Activated gamma-delta T cell (primary cell): Measurements from ENCODE around the gene SRPRB.

Source experiments
- DNase-seq: peaks from one replicate; lab custom pipeline; 2025; lab: John Stamatoyannopoulos, UW

The SRPRB gene

GRCh38 chr3:133840767-133841166, 35.2 kb downstream of the SRPRB start:
- DNase-seq = no peak

GRCh38 chr3:133841196-133841595, 35.6 kb downstream of the SRPRB start:
- DNase-seq = no peak

- no peak for DNase-seq
Observed at GRCh38 chr3:133842158-133842557, 36.5 kb downstream of the SRPRB start.

DNA sequence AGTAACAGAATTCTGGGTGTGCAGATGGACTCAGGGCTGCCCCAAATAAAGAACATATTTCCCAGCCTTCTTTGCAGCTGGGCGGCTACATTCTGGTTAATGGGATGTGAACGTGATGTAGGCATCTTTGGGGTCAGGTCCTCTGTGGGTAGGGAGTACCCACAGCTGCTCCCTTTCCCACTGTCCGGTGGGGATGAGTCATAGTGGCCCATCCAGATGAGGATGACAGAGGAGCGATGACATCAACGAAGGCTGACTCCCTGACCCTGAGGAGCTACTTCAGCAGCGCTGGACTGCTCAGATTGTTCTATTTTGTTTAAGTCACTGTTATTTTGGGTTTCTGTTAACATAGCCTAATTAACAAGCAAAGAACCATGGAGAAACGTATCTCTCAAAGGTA, 38.0 kb downstream of the SRPRB start:
- no peak for DNase-seq

GRCh38 chr3:133845127-133845526, 39.5 kb downstream of the SRPRB start:
- no peak for DNase-seq

DNA sequence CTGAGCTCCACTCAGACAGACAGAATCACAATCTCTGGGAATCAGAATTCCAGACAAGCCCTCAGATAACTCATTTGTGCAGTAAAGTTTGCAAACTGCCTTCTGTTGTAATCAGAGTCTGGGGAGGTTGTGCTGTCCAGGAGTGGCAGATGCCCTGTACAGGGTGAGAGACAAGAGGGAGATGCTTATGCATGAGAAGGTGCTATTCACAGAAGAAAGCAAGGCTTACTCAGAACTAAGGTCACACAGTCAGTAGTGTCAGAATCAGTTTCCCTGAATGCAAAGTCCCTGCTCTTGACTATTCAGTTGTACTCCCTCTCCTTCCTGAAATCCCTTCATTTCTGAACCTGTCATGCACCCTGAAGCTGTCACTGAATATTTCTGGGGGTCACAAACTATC, 43.7 kb downstream of the SRPRB start:
- DNase-seq = no peak

DNA sequence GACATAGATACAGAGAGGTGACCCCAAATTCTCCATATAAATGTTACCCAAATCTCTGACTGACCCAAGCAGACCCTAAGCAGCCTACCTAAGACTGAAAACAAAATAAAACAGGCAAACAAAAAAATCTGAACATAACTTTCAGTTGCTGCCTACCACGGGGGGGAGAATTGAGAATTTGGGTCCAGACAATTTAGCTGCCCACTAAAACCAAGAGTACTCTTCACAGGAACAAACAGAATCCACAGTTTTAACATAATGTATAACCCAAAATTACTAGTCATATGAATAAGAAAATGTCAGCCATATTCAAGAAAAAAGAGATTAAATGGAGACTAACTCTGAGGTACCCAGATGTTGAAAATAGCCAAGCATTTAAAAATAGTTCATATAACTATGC, 44.4 kb downstream of the SRPRB start:
- no peak for DNase-seq

DNA sequence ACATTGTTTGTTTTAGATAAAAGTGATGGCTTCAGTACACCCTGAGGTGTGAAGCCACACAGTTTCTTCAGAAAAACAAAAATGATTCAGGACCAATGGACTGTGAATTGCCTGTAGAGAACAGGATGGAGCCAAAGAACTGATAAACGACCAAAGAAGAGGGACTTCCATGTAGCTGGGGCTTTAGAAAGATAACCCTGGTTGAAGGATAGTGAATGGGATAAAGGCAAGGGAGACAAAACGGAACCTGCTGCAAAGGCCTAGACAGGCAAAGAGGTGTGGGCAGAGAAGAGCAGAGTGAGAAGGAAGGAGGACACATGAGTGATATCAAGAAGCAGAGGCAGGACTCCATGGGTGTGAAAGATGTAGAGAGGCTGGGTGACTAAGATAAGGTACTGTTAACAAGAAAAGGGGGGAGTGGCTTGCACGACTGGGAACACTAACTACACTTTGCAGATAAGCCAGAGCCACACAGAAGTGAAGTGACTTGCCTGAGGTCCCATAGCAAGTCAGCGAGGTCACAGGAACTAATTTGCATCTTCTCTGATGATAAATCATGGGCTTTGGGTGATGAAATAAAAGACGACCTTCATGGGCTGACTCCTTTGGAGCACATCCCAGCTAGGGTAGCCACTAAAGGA, 45.8 kb downstream of the SRPRB start:
- no peak for DNase-seq

GRCh38 chr3:133851931-133852330, 46.3 kb downstream of the SRPRB start:
- DNase-seq = no peak

GRCh38 chr3:133853063-133853924, 47.7 kb downstream of the SRPRB start:
- no peak for DNase-seq

- DNase-seq = no peak
Observed at GRCh38 chr3:133853925-133854227, 48.3 kb downstream of the SRPRB start.

GRCh38 chr3:133854264-133855001, 48.8 kb downstream of the SRPRB start:
- DNase-seq = no peak

- DNase-seq = no peak
Observed at GRCh38 chr3:133855002-133855370, 49.4 kb downstream of the SRPRB start.

- no peak for DNase-seq
Observed at GRCh38 chr3:133855772-133856171, 50.2 kb downstream of the SRPRB start.

GRCh38 chr3:133856316-133856715, 50.7 kb downstream of the SRPRB start:
- no peak for DNase-seq

DNA sequence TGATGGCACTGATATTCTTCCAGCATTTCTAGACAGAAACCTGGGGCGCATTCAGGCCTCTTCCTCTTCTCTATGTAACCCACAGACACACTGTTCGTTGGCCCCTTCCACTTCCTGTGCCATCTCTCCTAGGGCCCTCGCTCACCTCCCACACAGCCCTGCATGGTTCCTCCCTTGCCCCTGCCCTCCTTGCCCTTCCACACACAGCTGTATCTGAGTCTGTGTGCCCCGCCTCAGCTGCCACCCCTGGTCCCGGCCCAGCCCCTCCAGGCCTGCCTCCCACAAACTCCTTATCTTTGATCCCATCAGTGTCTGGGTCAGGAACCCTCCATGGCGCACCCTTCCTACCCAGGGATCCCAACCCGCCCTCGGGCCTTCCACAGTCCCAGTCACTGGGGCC, 52.2 kb downstream of the SRPRB start:
- DNase-seq = no peak

DNA sequence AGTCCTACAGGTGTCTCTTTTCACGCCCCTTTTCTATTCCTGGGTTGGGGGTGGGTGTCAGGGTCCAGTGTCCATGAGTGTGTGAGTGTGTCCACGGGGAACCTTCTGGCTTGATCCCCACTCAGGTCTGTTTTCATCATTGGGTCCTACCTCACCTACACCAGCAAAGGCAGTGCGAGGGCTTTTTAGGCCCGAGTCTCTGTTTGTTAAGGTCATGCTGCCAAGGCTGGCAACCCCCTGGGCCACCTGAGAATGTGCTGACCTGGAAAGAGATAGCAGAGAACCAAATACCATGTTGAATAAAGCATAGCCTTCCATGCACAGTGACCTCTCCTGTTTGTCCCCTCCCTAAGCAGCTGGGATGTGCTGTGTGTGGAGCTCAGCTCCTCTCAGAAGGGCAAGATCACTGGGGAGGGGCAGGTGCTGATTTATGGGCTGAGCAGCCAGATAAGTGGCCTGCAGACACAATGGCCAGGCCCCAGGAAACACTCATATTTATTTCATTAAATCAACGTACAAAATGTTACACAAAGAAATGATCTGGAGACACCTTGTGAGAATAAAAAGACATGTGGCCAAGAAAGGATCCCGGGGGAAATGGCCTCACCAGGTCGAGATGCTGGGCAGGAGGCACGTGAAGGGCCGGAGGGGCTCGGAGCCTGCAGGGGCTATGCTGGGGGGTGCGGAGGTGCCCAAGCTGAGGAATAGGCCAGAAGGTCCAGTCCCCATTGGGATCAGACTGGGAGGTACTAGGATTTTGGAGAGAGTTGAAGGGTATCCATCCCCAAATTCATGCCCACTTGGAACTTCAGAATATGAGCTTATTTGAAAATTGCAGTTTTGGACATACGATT, 54.0 kb downstream of the SRPRB start:
- no peak for DNase-seq

DNA sequence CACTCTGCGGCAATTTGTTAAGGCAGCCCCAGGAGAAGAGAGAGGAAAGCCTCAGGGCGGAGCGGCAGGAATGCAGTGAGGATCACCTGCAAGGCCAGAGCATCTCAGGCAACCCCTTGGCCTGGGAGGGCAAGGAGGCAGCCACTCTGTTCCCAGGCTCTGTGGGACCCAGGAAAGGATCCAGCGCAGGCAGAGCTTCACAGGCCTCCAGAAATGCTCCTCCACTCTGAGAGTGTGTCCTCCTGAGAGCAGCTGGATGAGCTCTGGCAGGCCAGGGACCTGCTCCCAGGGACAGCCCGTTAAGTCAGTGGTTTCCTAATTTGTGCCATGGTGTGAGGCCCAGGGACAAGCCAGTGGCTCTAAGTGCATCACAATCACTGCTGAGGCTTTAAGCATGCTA, 54.9 kb downstream of the SRPRB start:
- DNase-seq = no peak

GRCh38 chr3:133862161-133862560, 56.5 kb downstream of the SRPRB start:
- DNase-seq = no peak

DNA sequence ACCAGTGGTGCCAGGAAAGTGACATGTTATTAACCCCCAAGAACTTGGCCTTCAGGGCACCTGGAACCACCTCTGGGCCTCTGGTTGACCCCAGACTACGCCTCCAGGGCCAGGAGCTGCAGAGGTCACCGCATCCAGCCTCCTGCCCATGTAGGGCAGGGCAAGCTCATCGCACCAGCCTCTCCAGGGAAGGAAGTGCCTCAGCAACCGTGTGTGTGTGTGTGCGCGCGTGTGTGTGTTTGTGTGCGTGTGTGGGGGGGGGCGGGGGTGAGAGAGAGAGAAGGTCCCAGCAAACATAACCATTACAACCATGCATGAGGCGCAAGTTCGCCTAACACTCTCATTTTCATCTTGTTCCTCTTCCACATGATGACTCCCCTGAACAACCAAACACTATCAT, 58.3 kb downstream of the SRPRB start:
- DNase-seq = no peak

DNA sequence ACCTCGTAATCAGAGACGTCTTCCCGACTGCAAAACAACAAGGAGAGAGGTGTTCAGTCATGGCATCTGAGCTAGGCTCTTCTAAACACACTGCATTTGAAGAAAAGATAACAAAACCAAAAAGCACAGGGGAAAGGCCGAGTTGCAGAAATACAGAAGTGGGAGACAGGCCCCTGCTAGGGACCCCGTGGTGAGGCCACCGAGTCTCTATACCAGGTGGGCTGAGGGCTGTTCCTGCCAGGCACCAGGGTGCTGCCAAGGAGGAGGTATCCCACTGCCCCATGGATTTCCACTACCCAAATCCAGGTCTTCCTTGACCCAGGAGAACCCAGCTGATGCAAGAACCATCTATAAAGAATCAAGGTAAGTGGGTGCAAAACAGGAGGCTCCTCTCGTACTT, 59.0 kb downstream of the SRPRB start:
- DNase-seq = no peak
